NCI-H748 treated with DMSO at 0.1 percent for 48 hours (cell line): ENCODE data around the gene ATRN.
"Not testable (repeated sequence)": the region's sequence is repeated elsewhere in the genome, so short reads cannot be mapped to it uniquely, and the experiment has no call there.

Source experiments
- DNase-seq: peaks from one replicate; lab custom pipeline; 2025; lab: John Stamatoyannopoulos, UW

ATRN gene

DNA sequence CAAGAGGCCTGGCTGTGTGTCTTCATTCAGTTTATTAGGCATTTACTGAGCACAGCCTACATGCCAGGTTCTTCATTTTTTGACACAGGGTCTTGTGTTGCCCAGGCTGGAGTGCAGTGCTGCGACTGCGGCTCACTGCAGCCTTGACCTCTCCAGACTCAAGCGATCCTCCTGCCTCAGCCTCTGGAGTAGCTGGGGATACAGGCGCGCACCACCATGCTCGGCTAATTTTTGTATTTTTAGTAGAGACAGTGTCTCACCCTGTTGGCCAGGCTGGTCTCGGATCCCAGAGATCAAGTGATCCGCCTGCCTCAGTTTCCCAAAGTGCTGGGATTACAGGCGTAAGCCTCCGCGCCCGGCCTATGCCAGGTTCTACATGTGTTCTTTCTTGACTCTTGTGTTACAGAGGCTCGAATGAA is 601 bp upstream of the ATRN start:
- no peak for DNase-seq

DNA sequence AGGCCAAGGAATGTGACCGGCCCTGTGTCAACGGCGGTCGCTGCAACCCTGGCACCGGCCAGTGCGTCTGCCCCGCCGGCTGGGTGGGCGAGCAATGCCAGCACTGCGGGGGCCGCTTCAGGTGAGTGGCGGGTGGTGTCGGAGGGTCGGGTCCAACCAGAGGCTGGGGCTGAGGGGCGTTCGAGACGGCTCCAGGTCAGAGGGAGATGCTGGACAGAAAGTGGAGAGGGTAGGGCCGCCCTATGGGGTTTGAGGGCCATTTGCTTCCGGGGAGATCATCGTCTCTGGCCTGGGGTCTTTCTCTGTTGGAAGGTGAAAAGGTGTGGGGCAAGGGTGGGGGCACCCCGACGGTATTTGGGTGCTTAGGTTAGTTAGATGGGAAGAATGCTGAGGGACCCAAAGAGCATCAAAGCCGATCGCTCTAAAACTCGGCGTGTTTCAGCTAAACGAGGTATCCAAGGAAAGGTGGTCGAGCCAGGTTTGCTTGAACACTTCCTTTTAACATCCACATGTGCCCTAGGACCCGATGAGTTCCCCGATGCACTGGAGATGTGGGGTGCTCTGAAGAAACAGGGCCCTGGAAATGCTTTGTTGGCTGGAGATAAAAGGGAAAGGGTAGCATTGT is 691 bp downstream of the ATRN start:
- DNase-seq: no peak

GRCh38 chr20:3472105-3472504 is 1.3 kb downstream of the ATRN start:
- DNase-seq: no peak

GRCh38 chr20:3473324-3473723 is 2.5 kb downstream of the ATRN start:
- no peak for DNase-seq

- DNase-seq: no peak
These were observed 3.1 kb downstream of the ATRN start for GRCh38 chr20:3473944-3474343.

DNA sequence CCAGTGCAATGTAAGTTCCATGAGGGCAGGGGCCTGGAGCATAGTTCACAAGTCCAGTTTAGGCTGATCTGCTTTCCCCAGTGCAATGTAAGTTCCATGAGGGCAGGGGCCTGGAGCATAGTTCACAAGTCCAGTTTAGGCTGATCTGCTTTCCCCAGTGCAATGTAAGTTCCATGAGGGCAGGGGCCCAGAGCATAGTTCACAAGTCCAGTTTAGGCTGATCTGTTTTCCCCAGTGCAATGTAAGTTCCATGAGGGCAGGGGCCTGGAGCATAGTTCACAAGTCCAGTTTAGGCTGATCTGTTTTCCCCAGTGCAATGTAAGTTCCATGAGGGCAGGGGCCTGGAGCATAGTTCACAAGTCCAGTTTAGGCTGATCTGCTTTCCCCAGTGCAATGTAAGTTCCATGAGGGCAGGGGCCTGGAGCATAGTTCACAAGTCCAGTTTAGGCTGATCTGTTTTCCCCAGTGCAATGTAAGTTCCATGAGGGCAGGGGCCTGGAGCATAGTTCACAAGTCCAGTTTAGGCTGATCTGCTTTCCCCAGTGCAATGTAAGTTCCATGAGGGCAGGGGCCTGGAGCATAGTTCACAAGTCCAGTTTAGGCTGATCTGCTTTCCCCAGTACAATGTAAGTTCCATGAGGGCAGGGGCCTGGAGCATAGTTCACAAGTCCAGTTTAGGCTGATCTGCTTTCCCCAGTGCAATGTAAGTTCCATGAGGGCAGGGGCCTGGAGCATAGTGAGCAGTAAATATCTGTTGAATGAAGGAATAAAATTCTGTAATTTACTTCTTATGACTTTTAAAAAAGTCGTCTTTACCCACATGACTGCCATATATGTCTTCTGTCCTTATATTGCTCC is 6.4 kb downstream of the ATRN start:
- DNase-seq: not testable (repeated sequence)

DNA sequence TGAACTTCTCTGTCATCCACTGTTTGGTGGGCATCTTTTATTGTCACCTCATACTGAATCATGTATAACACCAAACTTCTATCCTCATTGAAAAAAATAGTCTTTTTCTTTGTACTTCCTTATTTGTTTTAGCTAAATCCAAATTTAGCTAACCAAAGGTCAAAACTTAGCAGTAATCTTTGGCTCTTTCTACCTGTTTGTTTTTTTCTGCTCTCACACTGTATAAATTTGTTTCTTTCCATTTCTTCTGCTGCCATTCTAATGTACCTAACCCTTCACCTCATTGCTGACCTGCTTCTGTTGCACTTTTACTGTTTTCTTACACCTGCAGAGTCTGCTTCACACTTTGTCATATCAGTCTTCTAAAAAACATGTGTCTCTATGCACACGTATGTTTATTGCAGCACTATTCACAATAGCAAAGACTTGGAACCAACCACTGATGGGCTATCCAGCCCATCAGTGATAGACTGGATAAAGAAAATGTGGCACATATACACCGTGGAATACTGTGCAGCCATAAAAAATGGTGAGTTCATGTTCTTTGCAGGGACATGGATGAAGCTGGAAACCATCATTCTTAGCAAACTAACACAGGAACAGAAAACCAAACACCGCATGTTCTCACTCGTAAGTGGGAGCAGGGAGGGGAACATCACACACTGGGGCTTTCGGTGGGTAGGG is 7.2 kb downstream of the ATRN start:
- DNase-seq: no peak

DNA sequence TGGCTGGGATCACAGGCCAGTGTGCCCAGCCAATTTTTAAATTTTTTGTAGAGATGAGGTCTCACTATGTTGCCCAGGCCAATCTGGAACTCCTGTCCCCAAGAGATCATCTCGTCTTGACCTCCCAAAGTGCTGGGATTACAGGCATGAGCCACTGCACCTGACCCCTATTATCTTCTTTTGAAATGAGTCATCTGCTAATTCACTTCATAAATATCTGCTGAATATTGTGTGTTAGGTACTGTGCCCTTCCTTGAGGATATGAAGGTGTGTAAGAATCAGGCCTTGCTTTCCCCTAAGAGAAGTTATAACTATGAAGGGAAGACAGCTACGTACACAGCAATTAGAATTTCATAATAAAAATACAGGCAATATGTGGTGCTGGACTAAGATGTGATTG is 8.2 kb downstream of the ATRN start:
- no peak for DNase-seq

DNA sequence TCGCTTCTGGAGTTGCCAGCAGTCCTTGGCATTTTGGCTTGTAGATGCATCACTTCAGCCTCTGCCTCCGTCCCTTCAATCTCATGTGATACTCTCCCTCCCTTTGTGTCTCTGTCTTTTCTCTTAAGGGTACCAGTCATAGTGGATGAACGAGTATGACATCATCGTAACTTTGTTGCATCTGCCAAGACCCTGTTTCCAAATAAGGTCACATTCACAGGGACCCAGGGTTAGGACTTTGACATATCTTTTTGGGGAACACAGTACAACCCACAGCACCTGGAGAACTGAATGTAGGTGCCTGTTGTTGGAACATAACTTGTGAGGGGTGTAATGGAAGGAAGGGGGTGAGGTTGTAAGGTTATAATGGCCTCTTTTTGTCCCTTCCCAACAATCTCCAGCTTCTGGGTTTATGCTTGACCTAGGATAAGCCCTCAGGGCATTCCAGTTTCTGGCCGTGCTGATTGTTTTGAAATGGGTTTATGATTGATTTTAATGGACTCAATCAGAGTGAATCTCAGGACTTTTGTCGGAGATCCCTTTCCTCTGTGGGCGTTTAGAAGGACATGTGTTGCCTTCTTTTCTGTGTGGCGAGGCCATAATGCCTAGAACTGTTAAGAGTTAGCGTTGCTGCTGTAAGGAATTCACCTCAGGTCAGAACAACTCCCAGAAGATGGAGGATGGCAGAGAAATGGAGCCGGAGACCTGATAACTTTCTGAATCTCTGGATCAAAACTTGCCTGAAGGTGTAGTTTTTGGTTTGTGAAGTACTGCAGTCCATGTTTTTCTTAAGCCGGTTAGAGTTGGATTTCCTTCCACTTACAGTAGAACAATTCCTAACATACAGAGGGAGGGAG is 9.2 kb downstream of the ATRN start:
- no peak for DNase-seq

- no peak for DNase-seq
These were observed 12.5 kb downstream of the ATRN start for GRCh38 chr20:3483309-3483708.

- no peak for DNase-seq
These were observed 13.0 kb downstream of the ATRN start for GRCh38 chr20:3483784-3484183.

GRCh38 chr20:3485913-3486312 is 15.1 kb downstream of the ATRN start:
- DNase-seq: no peak

DNA sequence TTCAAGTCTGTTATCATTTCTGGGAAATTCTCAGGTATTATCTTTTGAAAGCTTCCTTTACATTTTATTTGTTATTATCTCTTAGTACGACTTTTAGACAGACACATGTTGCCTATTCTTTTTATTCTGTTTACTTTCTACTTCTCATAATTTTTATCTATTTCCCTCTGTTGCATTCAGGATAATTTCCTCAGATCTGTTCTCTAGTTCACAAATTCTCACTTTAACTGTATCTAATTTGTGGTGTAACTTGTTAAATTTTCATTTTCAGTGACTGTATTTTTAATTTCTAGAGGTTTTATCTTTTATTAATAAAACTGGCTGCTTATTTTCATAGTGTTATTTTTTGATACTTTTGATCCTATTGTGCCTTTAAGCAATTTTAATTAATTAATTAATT is 16.0 kb downstream of the ATRN start:
- no peak for DNase-seq

- no peak for DNase-seq
These were observed 21.9 kb downstream of the ATRN start for GRCh38 chr20:3492669-3493068.

- no peak for DNase-seq
These were observed 23.4 kb downstream of the ATRN start for GRCh38 chr20:3494218-3494617.

- no peak for DNase-seq
These were observed 32.1 kb downstream of the ATRN start for GRCh38 chr20:3502878-3503277.

DNA sequence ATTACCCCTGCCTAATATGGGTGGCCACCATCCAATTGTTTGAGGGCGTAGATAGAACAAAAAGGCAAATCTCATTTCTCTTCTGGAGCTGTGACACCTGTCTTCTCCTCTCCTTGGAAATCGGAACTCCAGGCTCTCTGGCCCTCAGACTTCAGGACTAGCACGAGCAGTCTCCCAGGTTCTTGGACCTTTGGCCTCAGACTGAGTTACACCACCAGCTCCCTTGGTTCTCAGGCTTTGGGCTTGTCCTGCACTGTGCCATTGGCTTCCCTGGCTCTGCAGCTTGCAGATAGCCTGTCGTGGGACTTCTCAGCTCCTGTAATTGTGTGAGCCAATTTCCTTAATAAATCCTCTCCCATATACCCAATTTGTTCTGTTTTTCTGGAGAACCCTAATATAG is 34.3 kb downstream of the ATRN start:
- no peak for DNase-seq

DNA sequence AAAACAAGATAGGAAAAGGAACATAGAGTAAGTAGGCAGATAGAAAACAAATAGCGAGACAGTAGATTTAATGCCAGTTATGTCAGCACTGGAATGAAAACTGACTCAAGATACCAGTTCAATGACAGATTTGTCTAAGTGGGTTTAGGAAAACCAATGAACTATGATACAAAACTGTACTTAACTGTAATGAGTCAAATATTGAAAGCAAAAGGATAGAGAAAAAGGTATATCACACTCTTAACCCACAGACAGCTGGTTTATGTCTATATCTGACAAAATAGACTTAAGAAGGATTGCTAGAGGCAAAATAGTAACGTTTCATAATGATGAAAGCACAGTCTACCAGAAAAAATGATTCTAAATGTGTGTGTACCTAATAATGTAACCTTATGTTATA is 38.2 kb downstream of the ATRN start:
- no peak for DNase-seq

- DNase-seq: no peak
These were observed 39.3 kb downstream of the ATRN start for GRCh38 chr20:3510110-3510509.

GRCh38 chr20:3512239-3512638 is 41.4 kb downstream of the ATRN start:
- not testable (repeated sequence) for DNase-seq

DNA sequence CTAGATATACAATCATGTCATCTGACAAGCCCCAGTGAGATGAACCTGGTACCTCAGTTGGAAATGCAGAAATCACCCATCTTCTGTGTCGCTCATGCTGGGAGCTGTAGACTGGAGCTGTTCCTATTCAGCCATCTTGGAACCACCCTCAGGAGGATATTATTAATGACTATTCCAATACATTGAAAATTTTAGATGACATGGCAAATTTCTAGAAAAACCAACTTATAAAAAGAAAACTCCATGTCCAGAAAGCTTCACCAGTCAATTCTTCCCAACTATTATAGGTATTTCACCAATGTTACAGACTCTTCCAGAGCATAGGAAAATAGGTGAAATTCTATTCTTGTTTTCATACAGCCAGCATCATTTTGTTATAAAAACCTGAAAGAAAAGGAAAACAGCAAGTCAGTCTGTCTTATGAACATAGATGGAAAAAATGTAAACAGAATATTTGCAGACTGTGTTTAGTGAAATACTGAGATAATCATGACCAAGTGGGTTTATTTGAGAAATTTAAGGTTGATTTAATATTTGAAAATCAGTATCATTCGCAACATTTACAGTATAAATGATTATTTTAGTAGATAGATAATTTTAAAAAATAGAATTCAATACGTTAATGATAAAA is 43.3 kb downstream of the ATRN start:
- no peak for DNase-seq
